BJ (cell line): Measurements from ENCODE around the gene EDN3. TPM values are rescaled to one million over a fixed set of nuclear protein-coding genes. Genes with fewer than 3 reads are reported as not detected.

Source experiments
- CTCF ChIA-PET: fragments of 350-600 bp; formaldehyde crosslinking; extraction: SDS; loops from one replicate; lab custom pipeline; 2021; ENCODE audit warnings: antibody characterized with exemption, inconsistent platforms; lab: Yijun Ruan, JAX
- POLR2A ChIA-PET: fragments of 300-600 bp; sonication (Branson Sonifier 250); formaldehyde crosslinking; extraction: SDS; loops from one replicate; lab custom pipeline; 2021; ENCODE audit warnings: antibody characterized with exemption; lab: Charles Lee
- DNase-seq: peaks from one replicate; pipeline ENCODE4 v3.0.0-alpha.2; 2011; ENCODE audit warnings: low read depth
- H3K27me3 ChIP-seq: 2 replicates; pipeline ENCODE4 v1.6.0; 2011; ENCODE audit warnings: low read length; ENCODE audit not compliant: control insufficient read depth, insufficient read depth
- H3K36me3 ChIP-seq: 2 replicates; pipeline ENCODE4 v1.5.1; 2011; ENCODE audit warnings: low read length; ENCODE audit not compliant: control insufficient read depth, insufficient read depth
- H3K4me3 ChIP-seq: 2 replicates; pipeline ENCODE4 v1.5.1; 2011; ENCODE audit warnings: low read depth, mild to moderate bottlenecking, control low read depth, low read length
- CTCF ChIP-seq: IDR thresholded peaks from 2 replicates; pipeline ENCODE4 v1.5.1; 2011; ENCODE audit warnings: low read depth, mild to moderate bottlenecking, control low read depth, inconsistent platforms, low read length, moderate library complexity; ENCODE audit not compliant: insufficient read depth
- polyA plus RNA-seq: library from polyadenylated mRNA; depleted of rRNA; stranded (reverse); fragments of >200 nt; gene quantifications from 2 replicates; pipeline ENCODE4 v1.2.3, GENCODE V29; 2011

EDN3 gene
- polyA plus RNA-seq, 1 experiment = not detected

DNA sequence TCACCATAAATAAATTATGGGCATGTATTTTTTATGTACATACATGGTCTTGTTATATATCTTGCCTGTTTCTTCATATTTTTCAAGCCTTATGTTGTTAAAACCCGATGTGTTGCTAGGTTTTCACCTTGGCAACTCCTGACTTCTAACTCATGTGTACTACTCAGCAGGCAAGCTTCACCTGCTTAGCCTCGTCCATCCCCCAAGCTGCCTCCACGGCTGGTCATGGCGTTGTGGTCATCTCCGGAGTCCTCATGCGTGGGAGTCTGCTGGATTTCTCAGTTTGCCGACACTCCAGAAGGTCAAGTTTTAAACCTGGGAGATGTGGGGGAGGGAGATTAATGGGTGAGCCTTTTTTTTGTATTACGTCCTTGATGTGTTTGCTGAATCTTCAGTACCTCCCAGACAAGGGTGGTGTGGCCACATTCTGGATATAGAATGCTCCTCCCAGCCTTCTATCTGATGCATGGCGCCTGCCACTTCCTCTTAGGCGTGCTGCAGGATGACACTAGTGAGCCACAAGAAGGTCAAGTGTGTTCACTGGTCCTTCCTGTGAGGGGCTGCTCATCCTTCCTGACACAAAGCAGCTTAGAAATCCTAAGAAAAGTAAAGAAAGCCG lies 26.6 kb upstream of the EDN3 start:
- no peak for DNase-seq
- H3K27me3 ChIP-seq = no peaks in the 10 kb centered on the region
- no peak for TF ChIP-seq CTCF
- no peak overlapping the region for H3K4me3 ChIP-seq
- ChIA-PET POLR2A (no interaction called here), CTCF (no interaction called here)
- H3K36me3 ChIP-seq = no peaks in the 10 kb centered on the region

DNA sequence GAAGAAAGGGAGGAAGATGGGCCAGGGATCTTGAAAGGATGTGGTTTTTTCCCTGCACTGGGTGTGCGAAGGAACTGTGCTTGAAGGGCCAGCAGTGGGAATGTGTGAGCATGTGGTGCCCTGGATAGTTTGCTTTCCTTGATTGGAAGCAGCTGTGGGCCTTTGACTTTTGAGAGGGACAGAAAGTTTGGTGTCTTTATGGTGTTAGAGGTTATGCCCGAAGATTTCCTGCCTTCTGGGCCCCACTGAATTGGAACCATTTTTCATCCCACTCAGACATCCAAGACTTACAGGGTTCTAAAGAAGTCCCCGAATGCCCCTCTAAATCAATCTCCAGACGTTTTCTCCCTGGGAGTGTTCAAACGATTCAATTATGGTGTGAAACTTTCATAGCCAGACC lies 23.5 kb upstream of the EDN3 start:
- POLR2A ChIA-PET = no interaction called here
- CTCF ChIA-PET = no interaction called here
- no peak for TF ChIP-seq CTCF
- Histone ChIP-seq H3K36me3 (no peaks in the 10 kb centered on the region), H3K27me3 (no peaks in the 10 kb centered on the region), H3K4me3 (no peak overlapping the region)
- DNase-seq = no peak

- no peak for DNase-seq
- CTCF ChIA-PET = no interaction called here
- H3K36me3 ChIP-seq = no peaks in the 10 kb centered on the region
- no peak for TF ChIP-seq CTCF
- POLR2A ChIA-PET = no interaction called here
- H3K4me3 ChIP-seq = no peak overlapping the region
- H3K27me3 ChIP-seq = no peaks in the 10 kb centered on the region
Measured at GRCh38 chr20:59284470-59284869, 15.9 kb upstream of the EDN3 start.

DNA sequence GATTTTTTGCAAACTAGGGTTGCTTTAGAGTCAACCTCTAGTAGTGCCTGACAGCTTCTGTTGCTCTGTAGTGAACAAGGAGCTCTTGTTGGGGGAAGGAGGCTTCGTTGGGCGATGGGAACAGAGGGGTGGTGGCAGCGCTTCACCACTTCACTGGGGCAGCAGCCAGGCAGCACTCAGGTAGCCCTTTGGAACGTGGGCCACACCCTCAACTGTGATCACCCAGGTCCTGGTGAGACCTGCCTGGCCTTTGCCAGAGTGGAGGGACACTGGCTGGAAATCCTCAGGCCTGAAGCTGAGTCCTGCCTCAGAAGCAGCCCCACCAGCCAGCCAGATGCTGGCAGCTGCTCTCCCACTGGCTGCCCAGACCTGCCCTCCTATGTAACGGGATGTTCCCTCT lies 10.4 kb upstream of the EDN3 start:
- no peaks in the 10 kb centered on the region for H3K36me3 ChIP-seq
- ChIA-PET POLR2A (no interaction called here), CTCF (interaction anchor here (0.6 kb wide), 1 partner anchor 219 kb away, joined by 3 read pairs; no protein-coding TSS in a partner anchor)
- H3K4me3 ChIP-seq = no peak overlapping the region
- H3K27me3 ChIP-seq = no peaks in the 10 kb centered on the region
- no peak for TF ChIP-seq CTCF
- DNase-seq = no peak

DNA sequence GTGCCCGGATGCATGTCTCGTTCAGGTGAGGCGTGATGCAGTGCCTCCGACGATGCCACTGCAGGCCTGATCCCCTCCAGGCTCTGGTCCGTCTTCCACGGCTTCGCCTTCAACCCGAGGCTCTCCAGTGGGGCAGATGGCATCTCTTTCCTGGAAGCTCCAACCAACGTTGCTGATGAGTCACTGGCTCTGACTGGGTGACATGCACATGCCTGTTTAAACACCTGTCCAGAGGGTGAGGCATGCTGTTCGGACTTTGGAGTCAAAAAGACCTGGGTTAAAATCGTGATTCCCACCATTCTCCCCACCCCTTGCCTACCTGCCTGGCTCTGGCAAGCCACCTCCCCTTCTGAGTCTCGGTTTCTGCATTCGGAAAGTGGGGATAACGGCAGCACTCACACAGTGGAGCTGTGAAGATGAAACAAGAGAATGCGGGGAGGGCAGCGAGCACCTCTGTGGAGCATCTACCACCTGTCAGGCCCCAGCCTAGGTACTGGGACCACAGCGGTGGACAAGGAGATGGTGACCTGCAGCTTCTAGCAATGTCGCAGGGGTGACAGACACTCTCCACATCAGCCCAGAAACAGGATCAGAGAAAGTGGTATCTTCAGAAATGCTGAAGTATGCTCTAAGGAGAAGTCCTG lies 8.5 kb upstream of the EDN3 start:
- no peak overlapping the region for H3K4me3 ChIP-seq
- H3K27me3 ChIP-seq = no peaks in the 10 kb centered on the region
- no peak for DNase-seq
- CTCF ChIA-PET = no interaction called here
- TF ChIP-seq CTCF = no peak
- POLR2A ChIA-PET = no interaction called here
- H3K36me3 ChIP-seq = no peaks in the 10 kb centered on the region
